HepG2 (cell line): Measurements from ENCODE around the gene ABHD1. TPM values are rescaled to one million over a fixed set of nuclear protein-coding genes. Genes with fewer than 3 reads are reported as not detected.

Source experiments
- CHD2 ChIP-seq: IDR thresholded peaks from 2 replicates; pipeline ENCODE4 v1.6.1; 2011; ENCODE audit warnings: low read depth, low read length, improper control_type of control experiment
- FOXJ3 ChIP-seq: sonication (generic); formaldehyde crosslinking; IDR thresholded peaks from 2 replicates; pipeline ENCODE4 v1.4.0; 2020; ENCODE audit warnings: missing genetic modification reagents, mild to moderate bottlenecking, borderline replicate concordance
- JARID2 ChIP-seq: sonication (generic); formaldehyde crosslinking; IDR thresholded peaks from 2 replicates; pipeline ENCODE4 v1.8.1; 2023; ENCODE audit warnings: missing genetic modification reagents, inconsistent platforms; ENCODE audit not compliant: insufficient replicate concordance
- JUNB ChIP-seq: sonication (generic); formaldehyde crosslinking; IDR thresholded peaks from 2 replicates; pipeline ENCODE4 v1.8.0; 2022; ENCODE audit warnings: missing genetic modification reagents, mild to moderate bottlenecking, borderline replicate concordance
- MED1 ChIP-seq: sonication (generic); formaldehyde crosslinking; IDR thresholded peaks from 2 replicates; pipeline ENCODE4 v1.4.0; 2020; ENCODE audit warnings: missing genetic modification reagents
- MYNN ChIP-seq: sonication (generic); formaldehyde crosslinking; IDR thresholded peaks from 2 replicates; pipeline ENCODE4 v1.4.0; 2020; ENCODE audit warnings: mild to moderate bottlenecking, low read depth, missing genetic modification reagents
- NFIC ChIP-seq: IDR thresholded peaks from 2 replicates; pipeline ENCODE4 v1.6.1; 2012; ENCODE audit warnings: mild to moderate bottlenecking, low read length, inconsistent platforms
- NR2F1 ChIP-seq, 2 experiments: fragments of 450-650 bp in 1 of 2; formaldehyde crosslinking in 1 of 2; IDR thresholded peaks; 2 replicates each; pipeline versions ENCODE4 v1.5.0 to v1.6.1; 2016 to 2020; ENCODE audit warnings: mild to moderate bottlenecking in 1 of 2, missing compliant biosample characterization in 1 of 2, missing genetic modification reagents in 1 of 2, moderate library complexity in 1 of 2
- RBM39 ChIP-seq: fragments of 200-400 bp; formaldehyde crosslinking; IDR thresholded peaks from one replicate; pipeline ENCODE4 v1.6.1; 2018; ENCODE audit warnings: antibody characterized with exemption, mild to moderate bottlenecking, low read depth, low read length; ENCODE audit not compliant: poor library complexity, severe bottlenecking
- SMAD9 ChIP-seq: sonication (generic); formaldehyde crosslinking; IDR thresholded peaks from 2 replicates; pipeline ENCODE4 v1.5.1; 2020; ENCODE audit warnings: mild to moderate bottlenecking, missing genetic modification reagents
- TBL1XR1 ChIP-seq: fragments of 150-350 bp; IDR thresholded peaks from 2 replicates; pipeline ENCODE4 v1.6.1; 2014; ENCODE audit warnings: borderline replicate concordance, low read length; ENCODE audit not compliant: partially characterized antibody
- TBX2 ChIP-seq: sonication (generic); formaldehyde crosslinking; IDR thresholded peaks from 2 replicates; pipeline ENCODE4 v1.5.0; 2020; ENCODE audit warnings: missing genetic modification reagents, mild to moderate bottlenecking, borderline replicate concordance
- TERF1 ChIP-seq: sonication (generic); formaldehyde crosslinking; IDR thresholded peaks from 2 replicates; pipeline ENCODE4 v1.8.0; 2022; ENCODE audit warnings: mild to moderate bottlenecking, missing genetic modification reagents, moderate library complexity
- ZBTB42 ChIP-seq: sonication (generic); formaldehyde crosslinking; IDR thresholded peaks from 2 replicates; pipeline ENCODE4 v1.5.0; 2020; ENCODE audit warnings: mild to moderate bottlenecking, missing genetic modification reagents
- ZNF274 ChIP-seq: sonication (generic); formaldehyde crosslinking; IDR thresholded peaks from 2 replicates; pipeline ENCODE4 v1.5.1; 2020; ENCODE audit warnings: mild to moderate bottlenecking, missing genetic modification reagents
- ZNF431 ChIP-seq: sonication (generic); formaldehyde crosslinking; IDR thresholded peaks from 2 replicates; pipeline ENCODE4 v1.9.0; 2022; ENCODE audit warnings: missing genetic modification reagents, low read depth, mild to moderate bottlenecking, borderline replicate concordance
- ZNF570 ChIP-seq: sonication (generic); formaldehyde crosslinking; IDR thresholded peaks from 2 replicates; pipeline ENCODE4 v1.4.0; 2020; ENCODE audit warnings: mild to moderate bottlenecking, missing genetic modification reagents, borderline replicate concordance
- ZNF704 ChIP-seq: sonication (generic); formaldehyde crosslinking; IDR thresholded peaks from 2 replicates; pipeline ENCODE4 v1.8.1; 2023; ENCODE audit warnings: mild to moderate bottlenecking, inconsistent platforms, moderate library complexity, missing genetic modification reagents, borderline replicate concordance
- ZNF770 ChIP-seq: sonication (generic); formaldehyde crosslinking; IDR thresholded peaks from 2 replicates; pipeline ENCODE4 v1.5.0; 2020; ENCODE audit warnings: mild to moderate bottlenecking, missing genetic modification reagents
- ZNF878 ChIP-seq: sonication (generic); formaldehyde crosslinking; IDR thresholded peaks from 2 replicates; pipeline ENCODE4 v1.8.1; 2023; ENCODE audit warnings: mild to moderate bottlenecking, missing genetic modification reagents, moderate library complexity
- polyA plus RNA-seq, 8 experiments: library from polyadenylated mRNA; depleted of rRNA in 3 of 8; stranded (reverse) in 7 of 8; unstranded in 1 of 8; fragments of >200 nt; fragmentation: Illumina TruSeq in 4 of 8; extraction: Trizol in 4 of 8; gene quantifications; 2 replicates each; pipeline versions ENCODE4 v1.2.1 to v1.2.3, GENCODE V29; 2011 to 2016; ENCODE audit warnings: low read depth in 4 of 8, missing spikeins in 1 of 8, mixed read lengths in 1 of 8; ENCODE audit not compliant: insufficient read depth in 1 of 8
- total RNA-seq, 5 experiments: library from RNA; depleted of rRNA; stranded (reverse); fragments of >200 nt; fragmentation: Illumina TruSeq; extraction: Trizol; gene quantifications; 2 replicates each; pipeline ENCODE4 v1.2.3, GENCODE V29; 2016; ENCODE audit warnings: low read depth in 1 of 5
- TF ChIP-seq, protein P1 (sequence below): sonication (generic); formaldehyde crosslinking; IDR thresholded peaks from 2 replicates; pipeline ENCODE4 v1.5.0; 2020; ENCODE audit warnings: mild to moderate bottlenecking, missing genetic modification reagents, borderline replicate concordance

The ABHD1 gene
- total and polyA plus RNA-seq, 2 of the 13 experiments (the other 11 are each of a cell fraction or from before 2014, with no cell fraction given), result 0.04 to 0.81 TPM

DNA sequence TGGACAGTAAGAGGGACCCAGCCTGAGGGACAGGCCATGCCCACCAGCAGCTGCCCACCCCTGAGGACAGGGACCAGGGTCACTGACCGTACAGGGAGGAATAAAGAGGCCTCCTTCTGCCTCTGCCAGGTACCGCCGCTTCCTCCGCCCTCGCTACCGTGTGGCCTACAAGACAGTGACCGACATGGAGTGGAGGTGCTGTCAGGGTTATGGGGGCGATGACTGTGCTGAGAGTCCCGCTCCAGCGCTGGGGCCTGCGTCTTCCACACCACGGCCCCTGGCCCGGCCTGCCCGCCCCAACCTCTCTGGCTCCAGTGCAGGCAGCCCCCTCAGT is 43.0 kb upstream of the ABHD1 start (continued):
- TF ChIP-seq TERF1 (CRISPR knock-in tag) (no peak), ZNF704 (CRISPR knock-in tag) (no peak), RBM39 (peak; percentile 27), JUNB (CRISPR knock-in tag) (no peak), ZBTB42 (CRISPR knock-in tag) (no peak), JARID2 (CRISPR knock-in tag) (no peak), TBL1XR1 (no peak), ZNF878 (CRISPR knock-in tag) (no peak), ZNF570 (CRISPR knock-in tag) (no peak), TBX2 (CRISPR knock-in tag) (no peak), NFIC (no peak), FOXJ3 (CRISPR knock-in tag) (no peak), ZNF274 (CRISPR knock-in tag) (0 out of 2 replicates have a peak, but pooled peaks have one; percentile 28), MYNN (CRISPR knock-in tag) (no peak), CHD2 (no peak), SMAD9 (no peak), ZNF770 (CRISPR knock-in tag) (no peak), ZNF431 (CRISPR knock-in tag) (no peak), NR2F1 (CRISPR knock-in tag; IDR thresholded peaks at IDR 0.05) (no peak), MED1 (no peak)
- TF ChIP-seq, protein P1, sequence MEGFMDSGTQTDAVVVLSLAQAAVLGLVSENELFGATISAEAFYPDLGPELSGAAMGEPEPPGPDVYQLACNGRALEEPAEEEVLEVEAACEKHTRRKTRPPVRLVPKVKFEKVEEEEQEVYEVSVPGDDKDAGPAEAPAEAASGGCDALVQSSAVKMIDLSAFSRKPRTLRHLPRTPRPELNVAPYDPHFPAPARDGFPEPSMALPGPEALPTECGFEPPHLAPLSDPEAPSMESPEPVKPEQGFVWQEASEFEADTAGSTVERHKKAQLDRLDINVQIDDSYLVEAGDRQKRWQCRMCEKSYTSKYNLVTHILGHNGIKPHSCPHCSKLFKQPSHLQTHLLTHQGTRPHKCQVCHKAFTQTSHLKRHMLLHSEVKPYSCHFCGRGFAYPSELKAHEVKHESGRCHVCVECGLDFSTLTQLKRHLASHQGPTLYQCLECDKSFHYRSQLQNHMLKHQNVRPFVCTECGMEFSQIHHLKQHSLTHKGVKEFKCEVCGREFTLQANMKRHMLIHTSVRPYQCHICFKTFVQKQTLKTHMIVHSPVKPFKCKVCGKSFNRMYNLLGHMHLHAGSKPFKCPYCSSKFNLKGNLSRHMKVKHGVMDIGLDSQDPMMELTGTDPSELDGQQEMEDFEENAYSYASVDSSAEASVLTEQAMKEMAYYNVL (CRISPR knock-in tag), result no peak
